ENCODE results near the gene RNF13. TPM values are rescaled to one million over a fixed set of nuclear protein-coding genes. Genes with fewer than 3 reads are reported as not detected.

Gene RNF13
- total RNA-seq, 1 donor from 2014 or later = 49.9 TPM

Other genes starting within 250 kb of the RNF13 start
- gene WWTR1, start 155.2 kb upstream of the RNF13 start, total RNA-seq = 94.3 and 105 TPM in 2 replicates
- 44.8 and 47.1 TPM in 2 replicates for gene COMMD2, start 60.7 kb upstream of the RNF13 start, total RNA-seq
- gene ANKUB1, start 20.7 kb upstream of the RNF13 start, total RNA-seq = not detected in 2 replicates
- 172 and 179 TPM in 2 replicates for gene PFN2, start 157.7 kb downstream of the RNF13 start, total RNA-seq